HG03175 (cell line): ENCODE results near the gene BABAM2.

Source experiments
- ATAC-seq: cut with Tn5 transposase; IDR thresholded peaks from one replicate; pipeline ENCODE4 v1.9.1; 2021; ENCODE audit warnings: mild to moderate bottlenecking, moderate library complexity; ENCODE audit not compliant: unreplicated experiment

Gene BABAM2

DNA sequence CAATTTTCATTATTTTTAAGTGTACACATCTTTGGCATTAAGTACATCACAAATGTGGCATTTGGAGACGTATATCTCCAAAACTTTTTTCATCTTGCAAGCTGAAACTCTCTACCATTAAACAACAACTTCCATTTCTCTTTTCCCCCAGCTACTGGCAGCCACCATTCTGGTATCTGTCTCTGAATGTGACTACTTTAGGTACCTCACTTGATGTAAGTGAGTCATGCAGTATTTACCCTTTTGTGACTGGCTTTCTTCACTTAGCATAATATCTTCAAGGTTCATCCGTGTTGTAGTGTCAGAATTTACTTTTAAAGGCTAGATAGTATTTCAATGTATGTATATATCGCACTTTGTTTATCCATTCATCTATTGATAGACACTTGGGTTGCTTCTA lies 17.0 kb downstream of the BABAM2 start:
- no peak for ATAC-seq

- no peak for ATAC-seq
These were observed 19.4 kb downstream of the BABAM2 start for GRCh38 chr2:27909901-27910300.

DNA sequence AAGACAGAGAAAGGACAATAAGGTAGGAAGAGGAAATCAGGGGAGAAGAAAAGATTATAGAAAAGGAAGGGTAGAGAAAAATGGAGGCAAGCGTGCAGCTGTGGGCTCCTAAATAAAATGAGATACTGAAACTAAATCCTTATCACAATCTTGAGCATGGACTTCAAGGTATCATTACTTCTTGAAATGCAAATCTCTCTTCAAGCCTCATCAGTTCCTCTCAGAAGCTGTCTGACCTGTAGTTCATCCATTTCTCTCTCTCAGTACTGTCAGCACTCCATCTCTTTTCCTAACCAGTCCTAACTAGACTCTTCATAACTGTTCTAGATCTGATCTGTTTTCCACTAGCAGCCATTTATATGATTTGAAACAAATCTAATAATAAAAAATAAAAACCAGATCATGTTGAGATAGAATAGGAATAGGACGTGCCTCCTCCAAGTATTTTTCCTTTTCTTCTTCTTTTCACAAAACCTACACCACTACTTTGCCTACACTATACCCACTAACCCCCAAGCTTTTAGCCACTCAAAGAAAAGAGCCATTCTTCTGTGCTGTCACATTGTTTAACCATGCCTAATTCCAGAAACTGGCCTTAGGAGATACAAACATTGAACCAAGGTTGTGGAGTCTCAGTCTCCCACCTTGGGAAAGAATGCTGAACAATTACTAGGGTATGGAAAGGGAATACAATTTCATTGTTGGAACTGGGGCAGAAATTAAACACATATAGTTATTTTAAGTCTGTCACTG lies 21.1 kb downstream of the BABAM2 start:
- no peak for ATAC-seq

DNA sequence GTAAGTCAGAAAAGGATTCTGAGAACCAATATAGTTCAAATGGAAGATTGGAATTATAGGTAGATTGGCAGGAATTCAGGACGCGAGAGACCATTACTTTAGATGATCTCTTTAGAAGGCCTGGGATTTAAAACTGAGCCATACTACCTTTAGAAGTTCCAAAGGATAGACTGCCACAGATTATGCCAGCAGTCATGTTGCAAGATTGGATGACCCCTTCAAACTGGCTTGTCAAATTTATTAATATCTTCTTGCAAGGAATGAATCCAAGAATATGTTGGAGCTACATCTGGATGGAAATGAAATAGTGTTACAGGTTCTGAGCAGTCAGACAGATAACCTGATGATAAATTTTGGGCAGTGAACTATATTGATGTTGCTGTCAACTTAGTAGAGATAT lies 22.0 kb downstream of the BABAM2 start:
- ATAC-seq, result no peak

GRCh38 chr2:27914041-27914804 lies 23.7 kb downstream of the BABAM2 start:
- ATAC-seq, result no peak

- no peak for ATAC-seq
These were observed 24.3 kb downstream of the BABAM2 start for GRCh38 chr2:27914805-27915175.

- ATAC-seq, result no peak
These were observed 24.7 kb downstream of the BABAM2 start for GRCh38 chr2:27915191-27915590.

DNA sequence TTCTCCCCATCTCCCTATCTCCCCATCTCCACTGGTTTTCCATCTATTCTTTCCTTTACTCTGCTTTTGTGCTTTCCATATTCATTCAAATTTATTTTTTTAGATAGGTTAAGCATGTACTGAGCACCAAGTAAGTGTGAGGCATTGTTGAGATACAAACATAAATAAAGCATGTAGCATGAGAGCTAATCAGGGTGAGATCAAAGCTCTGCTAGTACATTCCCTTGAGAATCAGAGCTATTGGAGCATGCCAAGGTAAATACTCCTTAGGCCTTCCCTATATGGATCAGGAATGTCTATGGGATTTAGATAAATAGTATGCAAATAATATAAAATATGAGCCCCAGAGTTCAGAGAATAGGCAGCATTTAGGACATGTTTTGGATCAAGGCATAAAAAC lies 25.3 kb downstream of the BABAM2 start:
- no peak for ATAC-seq

GRCh38 chr2:27916293-27916995 lies 25.9 kb downstream of the BABAM2 start:
- ATAC-seq, result no peak

- no peak for ATAC-seq
These were observed 29.8 kb downstream of the BABAM2 start for GRCh38 chr2:27920148-27920885.

- no peak for ATAC-seq
These were observed 30.9 kb downstream of the BABAM2 start for GRCh38 chr2:27921424-27921823.

DNA sequence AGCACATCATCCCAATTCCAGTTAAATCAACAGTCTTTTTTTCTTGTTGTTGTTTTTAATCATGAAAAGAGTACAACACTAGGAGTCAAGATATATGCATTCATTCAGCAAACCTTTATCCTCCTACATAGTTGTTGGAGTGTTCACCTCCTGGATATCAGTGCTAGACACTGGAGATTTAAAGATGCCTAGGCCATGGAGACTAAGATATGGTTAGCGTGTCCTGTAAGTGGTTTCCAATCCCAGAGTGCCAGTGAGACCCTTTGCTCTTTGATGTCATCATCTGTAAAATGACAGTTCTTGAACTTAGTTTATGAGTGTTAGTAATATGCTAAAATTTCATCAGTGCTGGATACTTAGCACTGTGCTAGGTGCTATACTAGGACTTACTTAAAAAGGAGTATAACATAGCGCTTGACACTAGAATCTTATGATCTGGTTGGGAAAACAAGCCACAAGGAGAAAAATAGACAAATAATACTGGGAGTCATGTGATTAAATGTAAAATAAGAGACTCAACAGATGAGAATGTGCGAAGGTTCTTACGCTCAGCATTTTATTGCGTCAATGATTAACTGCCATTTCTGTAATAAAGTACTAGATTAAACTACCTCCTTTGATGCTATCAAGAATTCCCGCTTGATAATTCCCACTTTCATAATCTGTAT lies 31.5 kb downstream of the BABAM2 start:
- ATAC-seq, result no peak

DNA sequence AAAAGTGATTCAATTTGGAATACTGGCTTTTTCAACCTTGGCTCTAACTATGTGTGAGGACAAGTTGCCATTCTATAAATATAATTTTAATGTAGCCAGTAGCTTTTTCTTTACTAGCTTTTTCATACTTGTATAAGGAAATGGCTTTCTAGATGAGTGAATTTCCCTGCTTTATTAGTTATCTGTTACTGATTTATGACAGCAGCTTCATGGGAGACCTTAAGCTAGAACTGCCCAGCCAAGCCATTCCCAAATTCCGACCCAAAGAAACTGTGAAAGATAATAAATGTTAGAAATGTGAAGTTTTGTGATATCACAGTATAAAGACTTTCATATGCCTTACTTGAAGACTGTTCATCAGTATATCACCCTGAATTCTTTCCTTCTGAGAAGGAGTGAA lies 32.3 kb downstream of the BABAM2 start:
- ATAC-seq, result no peak

DNA sequence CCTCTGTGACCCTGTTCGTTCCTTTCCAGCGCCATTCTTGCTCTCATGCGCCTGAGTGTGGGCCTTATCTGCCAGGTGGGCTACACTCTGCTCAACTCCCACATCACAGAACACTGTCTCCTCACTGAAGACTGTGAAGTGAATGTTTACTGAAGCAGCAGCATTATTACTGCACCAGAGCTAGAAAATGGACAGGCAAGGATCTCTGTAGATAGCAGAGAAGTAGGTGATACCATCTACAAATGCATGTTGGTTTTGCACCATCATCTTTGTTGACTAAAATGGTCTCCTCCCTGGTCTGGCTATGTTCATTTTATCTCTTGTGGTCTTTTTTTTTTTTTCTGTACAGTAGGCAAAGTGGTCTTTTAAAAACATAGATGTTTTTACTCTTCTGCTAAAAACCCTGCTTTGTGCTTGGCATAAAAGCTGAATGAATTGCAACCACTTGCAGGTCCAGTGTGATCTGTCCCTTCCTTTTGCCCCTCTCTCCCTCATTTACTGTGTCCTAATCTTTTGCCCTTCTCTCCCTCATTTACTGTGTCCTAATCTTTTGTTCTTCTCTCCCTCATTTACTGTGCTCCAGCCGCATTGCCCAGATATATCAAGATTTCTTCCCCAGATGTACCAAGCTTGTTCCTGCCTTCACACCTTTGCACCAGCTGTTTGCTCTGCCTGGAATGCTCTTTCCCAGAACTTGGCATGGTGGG lies 35.4 kb downstream of the BABAM2 start:
- no peak for ATAC-seq

DNA sequence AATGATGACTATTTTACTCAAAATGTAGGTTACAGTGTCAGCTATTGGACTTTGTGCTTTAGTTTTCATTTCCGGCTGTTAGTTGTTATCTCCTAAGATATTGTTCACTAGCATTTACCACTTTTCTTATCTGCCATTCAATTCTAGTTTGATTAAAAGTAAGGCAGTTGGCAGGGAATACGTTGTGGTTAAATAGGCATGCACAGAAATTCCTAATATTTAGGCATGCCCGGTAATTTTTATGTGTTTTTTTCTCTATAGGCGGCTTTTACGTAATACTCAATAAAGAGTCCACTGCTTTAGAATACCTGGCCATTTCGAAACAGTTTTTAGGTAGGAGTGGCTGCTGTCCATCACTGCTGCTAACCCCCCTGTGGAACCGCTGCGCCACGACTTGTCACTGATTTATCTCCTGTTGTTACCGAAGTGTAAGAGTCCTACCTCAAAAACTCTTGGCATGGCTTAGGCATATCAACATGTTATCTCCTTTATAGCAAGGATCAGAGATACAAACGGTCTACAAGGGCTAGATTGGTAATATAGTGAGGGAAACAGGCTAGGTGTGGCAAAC lies 39.5 kb downstream of the BABAM2 start:
- no peak for ATAC-seq

DNA sequence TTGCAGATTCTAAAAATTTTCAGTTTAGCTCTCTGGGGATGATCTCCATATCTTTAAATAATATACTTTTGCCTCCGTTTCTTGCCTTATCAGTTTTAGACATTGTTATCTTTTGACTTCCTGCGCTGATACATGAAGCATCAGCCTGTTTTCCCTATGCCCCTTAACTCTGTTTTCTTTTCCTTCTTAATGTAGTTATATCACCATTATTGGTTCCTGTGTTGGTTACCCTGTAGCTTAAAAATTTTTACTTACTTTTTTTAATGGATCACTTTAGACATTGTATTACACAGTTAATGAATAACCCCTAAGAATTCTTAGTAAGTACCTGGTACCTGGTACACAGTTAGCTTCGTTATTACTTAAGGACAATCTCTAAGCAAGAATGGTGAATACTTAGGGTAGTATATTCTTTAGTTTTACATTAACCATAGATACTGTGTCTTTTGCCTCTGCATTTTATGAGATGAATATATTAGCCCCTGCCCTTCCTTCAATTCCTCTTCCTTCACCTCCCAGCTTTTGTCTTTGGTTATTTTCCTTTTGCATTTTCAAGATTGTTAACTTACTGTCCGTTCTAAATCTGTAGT lies 40.9 kb downstream of the BABAM2 start:
- no peak for ATAC-seq

- ATAC-seq, result no peak
These were observed 41.9 kb downstream of the BABAM2 start for GRCh38 chr2:27932396-27932795.

DNA sequence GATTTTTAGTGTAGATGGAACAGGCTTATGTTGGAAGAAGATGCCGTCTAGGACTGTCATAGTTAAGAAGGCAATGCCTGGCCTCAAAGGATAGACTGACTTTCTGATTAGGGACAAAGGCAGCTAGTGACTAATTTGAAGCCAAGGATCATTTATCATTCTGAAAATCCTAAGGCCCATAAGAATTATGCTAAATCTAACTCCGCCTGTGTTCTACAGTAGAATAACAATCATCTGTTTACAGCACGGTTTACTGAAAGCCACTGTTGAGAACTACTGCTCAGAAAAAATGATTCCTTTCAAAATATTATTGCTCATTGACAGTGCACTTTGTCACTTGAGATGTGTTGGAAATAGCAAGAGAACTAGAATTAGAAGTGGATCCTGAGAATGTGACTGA lies 44.5 kb downstream of the BABAM2 start:
- ATAC-seq, result no peak

- no peak for ATAC-seq
These were observed 49.7 kb downstream of the BABAM2 start for GRCh38 chr2:27940090-27940671.
